HL-60 (cell line): ENCODE measurements around the gene SMG6.

ENCODE experiments used
- GABPA ChIP-seq: IDR thresholded peaks from 2 replicates; pipeline ENCODE4 v1.6.1; 2012; ENCODE audit warnings: low read depth
- POLR2AphosphoS5 ChIP-seq: IDR thresholded peaks from 2 replicates; pipeline ENCODE4 v1.6.1; 2012; ENCODE audit warnings: low read depth
- SPI1 ChIP-seq: IDR thresholded peaks from 2 replicates; pipeline ENCODE4 v1.6.1; 2012; ENCODE audit warnings: low read depth, mild to moderate bottlenecking, borderline replicate concordance
- TF ChIP-seq, protein P1 (sequence below): IDR thresholded peaks from one replicate; pipeline ENCODE4 v1.5.1; 2011; ENCODE audit warnings: low read length, control low read depth, inconsistent platforms; ENCODE audit not compliant: insufficient read depth

DNA sequence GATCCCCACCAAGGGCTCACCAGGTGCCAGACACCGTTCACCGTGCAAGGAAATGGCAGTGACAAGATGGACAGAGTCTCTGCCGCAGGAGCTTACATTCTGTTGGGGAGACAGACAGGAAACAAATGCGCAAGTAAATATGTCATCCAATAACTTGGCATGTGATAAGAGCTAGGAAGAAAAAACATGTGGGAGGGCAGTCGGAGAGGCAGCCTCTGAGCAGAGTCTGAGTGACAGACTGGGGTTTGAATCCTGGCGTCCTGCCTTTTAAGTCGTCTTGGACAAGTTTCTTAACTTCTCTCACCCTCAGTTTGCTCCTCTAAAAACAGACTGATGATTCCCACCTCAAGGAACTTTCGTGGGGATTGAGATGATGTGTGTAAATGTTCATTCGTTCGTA is 40.9 kb upstream of the SMG6 start:
- TF ChIP-seq, protein P1, sequence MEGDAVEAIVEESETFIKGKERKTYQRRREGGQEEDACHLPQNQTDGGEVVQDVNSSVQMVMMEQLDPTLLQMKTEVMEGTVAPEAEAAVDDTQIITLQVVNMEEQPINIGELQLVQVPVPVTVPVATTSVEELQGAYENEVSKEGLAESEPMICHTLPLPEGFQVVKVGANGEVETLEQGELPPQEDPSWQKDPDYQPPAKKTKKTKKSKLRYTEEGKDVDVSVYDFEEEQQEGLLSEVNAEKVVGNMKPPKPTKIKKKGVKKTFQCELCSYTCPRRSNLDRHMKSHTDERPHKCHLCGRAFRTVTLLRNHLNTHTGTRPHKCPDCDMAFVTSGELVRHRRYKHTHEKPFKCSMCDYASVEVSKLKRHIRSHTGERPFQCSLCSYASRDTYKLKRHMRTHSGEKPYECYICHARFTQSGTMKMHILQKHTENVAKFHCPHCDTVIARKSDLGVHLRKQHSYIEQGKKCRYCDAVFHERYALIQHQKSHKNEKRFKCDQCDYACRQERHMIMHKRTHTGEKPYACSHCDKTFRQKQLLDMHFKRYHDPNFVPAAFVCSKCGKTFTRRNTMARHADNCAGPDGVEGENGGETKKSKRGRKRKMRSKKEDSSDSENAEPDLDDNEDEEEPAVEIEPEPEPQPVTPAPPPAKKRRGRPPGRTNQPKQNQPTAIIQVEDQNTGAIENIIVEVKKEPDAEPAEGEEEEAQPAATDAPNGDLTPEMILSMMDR, result no peak
- no peak for TF ChIP-seq POLR2AphosphoS5
- TF ChIP-seq GABPA, result no peak
- TF ChIP-seq SPI1, result no peak
